ENCODE results near the gene SMYD3. TPM values are rescaled to one million over a fixed set of nuclear protein-coding genes. Genes with fewer than 3 reads are reported as not detected.
A peak's percentile ranks its signal among the peaks of the same experiment; 100 is the strongest.

SMYD3 gene
- total RNA-seq, 1 donor from 2014 or later = 80.8 TPM

DNA sequence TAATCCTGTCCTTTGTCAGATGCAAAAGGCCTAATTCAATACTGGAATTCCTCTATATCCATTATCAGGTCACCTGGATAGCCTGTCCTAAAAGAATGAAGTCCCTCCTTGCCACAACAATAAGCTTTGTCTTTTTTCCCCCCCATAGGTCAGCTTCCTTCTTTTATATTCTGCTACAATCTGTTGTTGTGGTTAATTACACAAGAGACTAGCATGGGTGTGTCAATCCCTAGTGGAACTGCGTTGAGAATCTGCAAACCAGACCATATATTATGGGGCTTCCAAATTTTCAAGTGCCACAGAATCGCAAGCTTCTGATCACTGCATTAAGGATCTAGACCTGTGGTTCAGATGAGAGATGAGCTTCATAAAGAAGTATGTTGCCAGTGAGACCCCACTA is 349.6 kb downstream of the SMYD3 start:
- FAIRE-seq (no peak), DNase-seq (ENCODE audit: low read depth) (no peak)
- Mint-ChIP-seq H3K9me3 (ENCODE audit: unreplicated experiment) (no peaks in the 10 kb centered on the region), H3K36me3 (ENCODE audit: low read depth, unreplicated experiment) (peaks cover 5% of the 10 kb centered on the region), H3K4me3 (ENCODE audit: unreplicated experiment) (no peak overlapping the region), H3K4me1 (ENCODE audit: low read depth, unreplicated experiment) (peaks cover 21% of the 10 kb centered on the region), H3K27ac (ENCODE audit: unreplicated experiment) (no peak overlapping the region), H3K27me3 (ENCODE audit: low read depth, unreplicated experiment) (no peaks in the 10 kb centered on the region)
- no peak overlapping the region for H3K4me2 ChIP-seq (ENCODE audit: low read length)
- H3K79me2 ChIP-seq (ENCODE audit: insufficient read depth, low read length) = no peaks in the 10 kb centered on the region
- H3K4me1 ChIP-seq (ENCODE audit: insufficient read depth, low read length) = peaks cover 21% of the 10 kb centered on the region
- no peaks in the 10 kb centered on the region for H3K9me3 ChIP-seq (ENCODE audit: insufficient read depth, low read depth, low read length)
- H3K27ac ChIP-seq (ENCODE audit: low read depth, low read length) = no peak overlapping the region
- no peak overlapping the region for H2AFZ ChIP-seq (ENCODE audit: low read depth, low read length)
- no peaks in the 10 kb centered on the region for H3K27me3 ChIP-seq (ENCODE audit: insufficient read depth, low read length)
- H3K4me3 ChIP-seq (ENCODE audit: insufficient read depth, low read depth, low read length) = no peak overlapping the region
- no peak overlapping the region for H3K9ac ChIP-seq (ENCODE audit: low read length)
- TF ChIP-seq EZH2 (IDR thresholded peaks at IDR 0.05; ENCODE audit: insufficient read depth, low read length) = no peak
- TF ChIP-seq, protein P1, sequence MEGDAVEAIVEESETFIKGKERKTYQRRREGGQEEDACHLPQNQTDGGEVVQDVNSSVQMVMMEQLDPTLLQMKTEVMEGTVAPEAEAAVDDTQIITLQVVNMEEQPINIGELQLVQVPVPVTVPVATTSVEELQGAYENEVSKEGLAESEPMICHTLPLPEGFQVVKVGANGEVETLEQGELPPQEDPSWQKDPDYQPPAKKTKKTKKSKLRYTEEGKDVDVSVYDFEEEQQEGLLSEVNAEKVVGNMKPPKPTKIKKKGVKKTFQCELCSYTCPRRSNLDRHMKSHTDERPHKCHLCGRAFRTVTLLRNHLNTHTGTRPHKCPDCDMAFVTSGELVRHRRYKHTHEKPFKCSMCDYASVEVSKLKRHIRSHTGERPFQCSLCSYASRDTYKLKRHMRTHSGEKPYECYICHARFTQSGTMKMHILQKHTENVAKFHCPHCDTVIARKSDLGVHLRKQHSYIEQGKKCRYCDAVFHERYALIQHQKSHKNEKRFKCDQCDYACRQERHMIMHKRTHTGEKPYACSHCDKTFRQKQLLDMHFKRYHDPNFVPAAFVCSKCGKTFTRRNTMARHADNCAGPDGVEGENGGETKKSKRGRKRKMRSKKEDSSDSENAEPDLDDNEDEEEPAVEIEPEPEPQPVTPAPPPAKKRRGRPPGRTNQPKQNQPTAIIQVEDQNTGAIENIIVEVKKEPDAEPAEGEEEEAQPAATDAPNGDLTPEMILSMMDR (IDR thresholded peaks at IDR 0.05; ENCODE audit: insufficient read depth, low read depth, low read length) = no peak
- H3K36me3 ChIP-seq (ENCODE audit: insufficient read depth, low read length) = no peaks in the 10 kb centered on the region
- H4K20me1 ChIP-seq (ENCODE audit: insufficient read depth, low read length) = no peaks in the 10 kb centered on the region

DNA sequence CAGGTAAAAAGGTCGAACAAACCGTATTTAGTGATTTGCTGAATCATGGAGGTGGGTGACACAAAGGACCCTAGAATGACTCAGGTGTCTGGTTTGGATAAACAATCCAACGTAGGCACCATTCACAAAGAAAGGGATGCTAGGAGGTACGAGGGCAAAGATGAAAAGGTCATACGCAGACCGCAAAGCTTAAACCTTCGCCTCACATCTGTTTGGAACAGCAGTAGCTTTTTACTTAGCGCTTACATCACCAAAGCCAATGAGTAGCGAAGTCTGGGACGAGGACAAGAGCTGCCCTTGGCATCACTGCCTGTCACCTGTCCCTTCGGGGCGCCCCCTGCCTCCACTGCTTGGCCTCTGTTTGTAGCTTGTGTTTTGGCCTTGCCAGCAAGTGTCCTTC is 350.2 kb downstream of the SMYD3 start:
- Histone ChIP-seq H4K20me1 (ENCODE audit: insufficient read depth, low read length) (no peaks in the 10 kb centered on the region), H3K27ac (ENCODE audit: low read depth, low read length) (no peak overlapping the region), H3K4me1 (ENCODE audit: insufficient read depth, low read length) (peaks cover 25% of the 10 kb centered on the region), H3K36me3 (ENCODE audit: insufficient read depth, low read length) (no peaks in the 10 kb centered on the region), H3K4me2 (ENCODE audit: low read length) (no peak overlapping the region), H3K9me3 (ENCODE audit: insufficient read depth, low read depth, low read length) (no peaks in the 10 kb centered on the region), H3K4me3 (ENCODE audit: insufficient read depth, low read depth, low read length) (no peak overlapping the region), H3K79me2 (ENCODE audit: insufficient read depth, low read length) (no peaks in the 10 kb centered on the region), H3K9ac (ENCODE audit: low read length) (no peak overlapping the region), H3K27me3 (ENCODE audit: insufficient read depth, low read length) (no peaks in the 10 kb centered on the region), H2AFZ (ENCODE audit: low read depth, low read length) (no peak overlapping the region)
- TF ChIP-seq EZH2 (IDR thresholded peaks at IDR 0.05; ENCODE audit: insufficient read depth, low read length) = no peak
- TF ChIP-seq, protein P1 (IDR thresholded peaks at IDR 0.05; ENCODE audit: insufficient read depth, low read depth, low read length) = no peak
- Mint-ChIP-seq H3K27me3 (ENCODE audit: low read depth, unreplicated experiment) (no peaks in the 10 kb centered on the region), H3K4me1 (ENCODE audit: low read depth, unreplicated experiment) (peaks cover 25% of the 10 kb centered on the region), H3K4me3 (ENCODE audit: unreplicated experiment) (no peak overlapping the region), H3K36me3 (ENCODE audit: low read depth, unreplicated experiment) (peaks cover 5% of the 10 kb centered on the region), H3K9me3 (ENCODE audit: unreplicated experiment) (no peaks in the 10 kb centered on the region), H3K27ac (ENCODE audit: unreplicated experiment) (no peak overlapping the region)
- DNase-seq (ENCODE audit: low read depth) (no peak), FAIRE-seq (no peak)

DNA sequence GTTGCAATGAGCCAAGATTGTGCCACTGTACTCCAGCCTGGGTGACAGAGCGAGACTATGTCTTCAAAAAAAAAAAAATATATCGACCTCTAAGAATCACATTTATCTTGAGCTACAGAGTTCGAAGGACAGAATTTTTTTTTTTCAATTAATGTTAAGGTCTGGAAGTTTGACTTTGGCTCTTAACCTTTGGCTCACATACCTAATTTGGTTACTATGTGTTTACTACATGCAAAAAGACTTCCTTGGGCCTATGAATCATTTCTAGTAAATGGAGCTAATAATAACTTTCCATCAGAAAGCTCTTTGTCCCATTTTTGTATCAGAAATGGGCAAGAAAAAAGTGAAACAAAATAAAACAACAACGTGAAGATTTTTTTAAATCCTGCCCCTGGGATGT is 351.2 kb downstream of the SMYD3 start:
- no peak overlapping the region for H2AFZ ChIP-seq (ENCODE audit: low read depth, low read length)
- no peak overlapping the region for H3K9ac ChIP-seq (ENCODE audit: low read length)
- TF ChIP-seq, protein P1 (IDR thresholded peaks at IDR 0.05; ENCODE audit: insufficient read depth, low read depth, low read length) = no peak
- no peak for TF ChIP-seq EZH2 (IDR thresholded peaks at IDR 0.05; ENCODE audit: insufficient read depth, low read length)
- DNase-seq (ENCODE audit: low read depth) (peak; percentile 59), FAIRE-seq (no peak)
- Mint-ChIP-seq H3K9me3 (ENCODE audit: unreplicated experiment) (no peaks in the 10 kb centered on the region), H3K27ac (ENCODE audit: unreplicated experiment) (no peak overlapping the region), H3K4me3 (ENCODE audit: unreplicated experiment) (no peak overlapping the region), H3K4me1 (ENCODE audit: low read depth, unreplicated experiment) (peaks cover 29% of the 10 kb centered on the region), H3K27me3 (ENCODE audit: low read depth, unreplicated experiment) (no peaks in the 10 kb centered on the region), H3K36me3 (ENCODE audit: low read depth, unreplicated experiment) (peaks cover 2% of the 10 kb centered on the region)
- no peak overlapping the region for H3K4me3 ChIP-seq (ENCODE audit: insufficient read depth, low read depth, low read length)
- no peak overlapping the region for H3K27ac ChIP-seq (ENCODE audit: low read depth, low read length)
- no peaks in the 10 kb centered on the region for H3K79me2 ChIP-seq (ENCODE audit: insufficient read depth, low read length)
- H3K36me3 ChIP-seq (ENCODE audit: insufficient read depth, low read length) = no peaks in the 10 kb centered on the region
- peak overlapping the region; percentile 13 for H3K4me2 ChIP-seq (ENCODE audit: low read length)
- no peaks in the 10 kb centered on the region for H4K20me1 ChIP-seq (ENCODE audit: insufficient read depth, low read length)
- no peaks in the 10 kb centered on the region for H3K9me3 ChIP-seq (ENCODE audit: insufficient read depth, low read depth, low read length)
- H3K27me3 ChIP-seq (ENCODE audit: insufficient read depth, low read length) = no peaks in the 10 kb centered on the region
- peaks cover 21% of the 10 kb centered on the region for H3K4me1 ChIP-seq (ENCODE audit: insufficient read depth, low read length)

All from astrocyte (in vitro differentiated cells and primary cell).